Esophagus squamous epithelium (tissue), 4 donors: ENCODE results near the gene RSPO4.

Experiments
- CTCF ChIP-seq, 6 experiments: fragments of 450-650 bp in 4 of 6; fragments of 200-600 bp in 2 of 6; sonication (generic) in 2 of 6; IDR thresholded peaks; one replicate each; pipeline ENCODE4 v1.5.1; 2016 to 2019; ENCODE audit warnings: antibody characterized with exemption in 6 of 6, mild to moderate bottlenecking in 4 of 6, moderate library complexity in 4 of 6
- POLR2A ChIP-seq, 4 donors: fragments of 450-650 bp; IDR thresholded peaks; one replicate each; pipeline ENCODE4 v1.6.1; 2017; ENCODE audit warnings: antibody characterized with exemption in 4 of 4, mild to moderate bottlenecking in 4 of 4, moderate library complexity in 3 of 4

- TF ChIP-seq CTCF (IDR thresholded peaks at IDR 0.05) (no peak), POLR2A (IDR thresholded peaks at IDR 0.05) (no peak)
Measured at GRCh38 chr20:959996-960615, 42.0 kb downstream of the RSPO4 start.
